ENCODE measurements around the gene AQP12B. TPM values are rescaled to one million over a fixed set of nuclear protein-coding genes. Genes with fewer than 3 reads are reported as not detected.
"Not testable (repeated sequence)": the region's sequence is repeated elsewhere in the genome, so short reads cannot be mapped to it uniquely, and the experiment has no call there.

The AQP12B gene
- total RNA-seq, 1 experiment from 2014 or later = not detected

DNA sequence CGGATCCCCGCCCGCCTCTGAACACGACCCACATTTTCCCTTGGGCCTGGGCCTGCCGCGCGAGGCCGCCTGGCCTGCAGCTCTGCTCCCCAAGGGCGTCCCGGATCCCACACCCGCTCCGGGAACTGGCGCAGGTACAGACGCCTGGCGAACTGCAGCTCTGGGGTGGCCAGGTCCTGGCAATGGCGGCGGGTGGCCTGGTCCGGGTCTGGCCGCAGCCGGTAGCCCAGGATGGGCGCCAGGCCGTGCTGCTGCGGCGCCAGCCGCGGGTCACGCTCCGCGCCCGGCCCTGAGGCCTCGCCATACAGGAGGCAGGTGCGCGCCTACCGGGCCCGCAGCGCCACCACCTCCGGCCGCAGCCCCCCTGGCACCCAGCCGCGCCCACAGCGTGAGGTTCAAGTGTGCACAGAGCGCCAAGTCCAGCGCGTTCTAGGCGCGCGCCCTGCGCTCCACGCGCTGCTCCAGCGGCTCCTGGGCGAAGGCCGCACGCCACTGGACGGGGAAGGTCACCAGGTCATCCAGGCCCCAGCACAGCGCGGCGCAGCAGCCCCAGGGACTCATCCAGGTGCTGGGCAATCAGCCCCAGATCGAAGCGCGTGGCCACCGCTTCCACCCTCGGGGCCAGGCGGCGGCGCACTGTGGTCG is 18.5 kb upstream of the AQP12B start:
- Mint-ChIP-seq H3K27me3 (ENCODE audit: insufficient read depth, unreplicated experiment) (peaks cover 39% of the 10 kb centered on the region), H3K9me3 (ENCODE audit: unreplicated experiment) (no peaks in the 10 kb centered on the region), H3K4me3 (ENCODE audit: unreplicated experiment) (no peak overlapping the region), H3K27ac (ENCODE audit: low read depth, unreplicated experiment) (no peak overlapping the region), H3K36me3 (ENCODE audit: insufficient read depth, unreplicated experiment) (no peaks in the 10 kb centered on the region), H3K4me1 (ENCODE audit: insufficient read depth, unreplicated experiment) (no peaks in the 10 kb centered on the region)
- BruUV-seq (replicated peaks) = no TSS peak
- intact Hi-C loops (cut with micrococcal nuclease) = no loop called here
- TF ChIP-seq, protein P1, sequence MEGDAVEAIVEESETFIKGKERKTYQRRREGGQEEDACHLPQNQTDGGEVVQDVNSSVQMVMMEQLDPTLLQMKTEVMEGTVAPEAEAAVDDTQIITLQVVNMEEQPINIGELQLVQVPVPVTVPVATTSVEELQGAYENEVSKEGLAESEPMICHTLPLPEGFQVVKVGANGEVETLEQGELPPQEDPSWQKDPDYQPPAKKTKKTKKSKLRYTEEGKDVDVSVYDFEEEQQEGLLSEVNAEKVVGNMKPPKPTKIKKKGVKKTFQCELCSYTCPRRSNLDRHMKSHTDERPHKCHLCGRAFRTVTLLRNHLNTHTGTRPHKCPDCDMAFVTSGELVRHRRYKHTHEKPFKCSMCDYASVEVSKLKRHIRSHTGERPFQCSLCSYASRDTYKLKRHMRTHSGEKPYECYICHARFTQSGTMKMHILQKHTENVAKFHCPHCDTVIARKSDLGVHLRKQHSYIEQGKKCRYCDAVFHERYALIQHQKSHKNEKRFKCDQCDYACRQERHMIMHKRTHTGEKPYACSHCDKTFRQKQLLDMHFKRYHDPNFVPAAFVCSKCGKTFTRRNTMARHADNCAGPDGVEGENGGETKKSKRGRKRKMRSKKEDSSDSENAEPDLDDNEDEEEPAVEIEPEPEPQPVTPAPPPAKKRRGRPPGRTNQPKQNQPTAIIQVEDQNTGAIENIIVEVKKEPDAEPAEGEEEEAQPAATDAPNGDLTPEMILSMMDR (IDR thresholded peaks at IDR 0.05; ENCODE audit: unreplicated experiment) = no peak
- CTCF ChIA-PET = interaction anchor here (0.6 kb wide), 1 partner anchor 74 kb away, joined by 3 read pairs; no protein-coding TSS in a partner anchor
- DNase-seq (ENCODE audit: unreplicated experiment) = no peak
- POLR2A ChIA-PET = no interaction called here

DNA sequence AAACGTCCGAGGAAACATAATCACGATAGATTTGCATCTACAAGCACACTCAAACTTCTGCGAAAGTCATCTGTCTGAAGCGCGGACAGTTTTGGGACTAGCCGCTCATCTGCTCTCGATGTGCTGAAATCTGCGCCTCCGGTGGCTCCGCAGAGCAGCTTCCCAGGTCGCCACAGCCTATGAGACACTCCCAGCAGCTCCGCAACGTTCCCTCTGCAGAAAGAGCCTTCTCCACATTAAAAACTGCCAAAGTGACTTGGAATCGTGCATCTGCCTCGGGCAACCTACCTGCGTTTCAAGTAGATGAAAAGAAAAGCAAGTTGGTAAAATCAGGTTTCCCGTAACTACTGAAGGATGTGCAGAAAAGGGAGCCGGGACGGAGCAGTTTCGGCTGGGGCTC is 17.9 kb upstream of the AQP12B start:
- peaks cover 33% of the 10 kb centered on the region for H3K27me3 Mint-ChIP-seq (ENCODE audit: insufficient read depth, unreplicated experiment)
- H3K36me3 Mint-ChIP-seq (ENCODE audit: insufficient read depth, unreplicated experiment); H3K27ac Mint-ChIP-seq (ENCODE audit: low read depth, unreplicated experiment); DNase-seq (ENCODE audit: unreplicated experiment); intact Hi-C loops (cut with micrococcal nuclease); H3K9me3 Mint-ChIP-seq (ENCODE audit: unreplicated experiment); POLR2A ChIA-PET; H3K4me3 Mint-ChIP-seq (ENCODE audit: unreplicated experiment); CTCF ChIA-PET; BruUV-seq (replicated peaks); H3K4me1 Mint-ChIP-seq (ENCODE audit: insufficient read depth, unreplicated experiment): not testable (repeated sequence)

DNA sequence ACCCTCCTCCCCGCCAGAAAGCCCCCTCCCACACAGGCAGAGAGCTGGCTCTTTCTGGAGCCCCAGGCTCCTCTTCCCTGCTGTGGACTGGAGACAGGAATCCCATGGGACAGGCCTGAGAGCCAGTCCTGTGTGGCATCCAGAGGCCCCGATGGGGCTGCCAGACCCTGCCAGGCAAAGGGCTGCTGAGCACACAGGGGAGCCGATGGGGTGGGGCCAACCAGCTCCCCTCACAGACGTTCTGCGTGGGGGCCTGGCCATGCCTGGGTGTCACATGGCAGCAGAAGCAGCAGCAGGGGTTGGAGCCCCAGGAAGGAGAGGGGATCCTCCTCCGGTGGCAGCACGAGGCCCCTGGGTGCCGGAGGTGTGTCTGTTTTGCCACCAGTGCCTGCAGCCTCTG is 17.1 kb upstream of the AQP12B start:
- H3K9me3 Mint-ChIP-seq (ENCODE audit: unreplicated experiment); H3K4me3 Mint-ChIP-seq (ENCODE audit: unreplicated experiment); POLR2A ChIA-PET; H3K27ac Mint-ChIP-seq (ENCODE audit: low read depth, unreplicated experiment); H3K4me1 Mint-ChIP-seq (ENCODE audit: insufficient read depth, unreplicated experiment); intact Hi-C loops (cut with micrococcal nuclease); DNase-seq (ENCODE audit: unreplicated experiment); CTCF ChIA-PET; H3K36me3 Mint-ChIP-seq (ENCODE audit: insufficient read depth, unreplicated experiment); BruUV-seq (replicated peaks): not testable (repeated sequence)
- H3K27me3 Mint-ChIP-seq (ENCODE audit: insufficient read depth, unreplicated experiment) = peaks cover 25% of the 10 kb centered on the region

DNA sequence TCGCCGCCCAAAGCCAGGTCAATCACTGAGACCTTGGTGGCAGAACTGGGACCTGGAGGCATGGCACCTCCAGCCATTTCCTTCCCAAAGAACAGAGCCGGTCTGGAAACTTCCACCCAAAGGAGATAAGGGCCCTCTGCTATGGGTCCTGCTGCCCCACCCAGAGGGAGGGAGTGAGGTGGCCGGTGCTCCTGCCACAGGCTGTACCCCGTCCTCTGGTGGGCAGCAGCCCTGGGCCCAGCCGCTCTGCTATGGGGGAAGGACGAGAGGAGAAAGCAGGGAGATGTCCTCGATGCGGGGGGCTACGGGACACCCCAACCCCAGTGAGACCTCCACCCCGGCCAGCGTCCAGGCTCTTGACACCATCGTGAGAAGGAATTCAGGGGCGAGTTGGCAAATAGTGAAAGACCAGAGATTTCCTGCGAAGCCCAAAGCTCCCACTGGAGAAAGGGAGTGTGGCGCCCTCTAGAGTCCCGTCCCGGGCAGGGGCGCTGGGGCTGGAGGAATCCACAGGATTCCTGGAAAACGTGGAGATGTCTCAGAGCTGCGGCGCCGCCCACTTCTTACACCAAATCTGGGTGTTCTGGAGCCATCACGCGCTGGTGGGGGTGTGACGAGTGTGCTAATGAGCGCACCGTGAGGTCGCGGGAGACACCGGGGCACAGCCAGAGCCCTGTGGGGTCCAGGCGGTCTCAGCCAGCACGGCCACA is 16.3 kb upstream of the AQP12B start:
- H3K27me3 Mint-ChIP-seq (ENCODE audit: insufficient read depth, unreplicated experiment) = peaks cover 18% of the 10 kb centered on the region
- H3K27ac Mint-ChIP-seq (ENCODE audit: low read depth, unreplicated experiment); H3K36me3 Mint-ChIP-seq (ENCODE audit: insufficient read depth, unreplicated experiment); CTCF ChIA-PET; POLR2A ChIA-PET; DNase-seq (ENCODE audit: unreplicated experiment); intact Hi-C loops (cut with micrococcal nuclease); H3K9me3 Mint-ChIP-seq (ENCODE audit: unreplicated experiment); H3K4me1 Mint-ChIP-seq (ENCODE audit: insufficient read depth, unreplicated experiment); H3K4me3 Mint-ChIP-seq (ENCODE audit: unreplicated experiment); BruUV-seq (replicated peaks): not testable (repeated sequence)

DNA sequence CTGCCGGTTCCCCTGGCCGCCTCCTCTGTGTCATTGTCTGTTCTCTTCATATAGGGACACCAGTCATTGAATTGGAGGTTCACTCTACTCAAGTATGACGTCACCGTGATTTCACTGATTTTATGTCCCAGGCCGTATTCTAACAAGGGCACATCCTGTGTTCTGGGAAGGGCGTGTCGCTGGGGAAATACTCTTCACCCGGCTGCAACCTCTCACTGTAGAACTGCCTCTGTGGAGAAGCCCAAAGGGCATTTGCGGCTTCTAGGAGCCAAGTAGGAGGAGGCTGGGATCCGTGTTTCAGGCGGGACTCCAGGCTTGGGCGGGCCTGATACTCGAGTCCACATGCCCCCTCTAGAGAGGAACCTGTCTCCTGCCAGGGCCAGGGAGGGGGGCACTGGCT is 13.8 kb upstream of the AQP12B start:
- CTCF ChIA-PET; POLR2A ChIA-PET; H3K27me3 Mint-ChIP-seq (ENCODE audit: insufficient read depth, unreplicated experiment); intact Hi-C loops (cut with micrococcal nuclease); H3K27ac Mint-ChIP-seq (ENCODE audit: low read depth, unreplicated experiment); H3K4me1 Mint-ChIP-seq (ENCODE audit: insufficient read depth, unreplicated experiment); H3K4me3 Mint-ChIP-seq (ENCODE audit: unreplicated experiment); BruUV-seq (replicated peaks); DNase-seq (ENCODE audit: unreplicated experiment); H3K36me3 Mint-ChIP-seq (ENCODE audit: insufficient read depth, unreplicated experiment); H3K9me3 Mint-ChIP-seq (ENCODE audit: unreplicated experiment): not testable (repeated sequence)

DNA sequence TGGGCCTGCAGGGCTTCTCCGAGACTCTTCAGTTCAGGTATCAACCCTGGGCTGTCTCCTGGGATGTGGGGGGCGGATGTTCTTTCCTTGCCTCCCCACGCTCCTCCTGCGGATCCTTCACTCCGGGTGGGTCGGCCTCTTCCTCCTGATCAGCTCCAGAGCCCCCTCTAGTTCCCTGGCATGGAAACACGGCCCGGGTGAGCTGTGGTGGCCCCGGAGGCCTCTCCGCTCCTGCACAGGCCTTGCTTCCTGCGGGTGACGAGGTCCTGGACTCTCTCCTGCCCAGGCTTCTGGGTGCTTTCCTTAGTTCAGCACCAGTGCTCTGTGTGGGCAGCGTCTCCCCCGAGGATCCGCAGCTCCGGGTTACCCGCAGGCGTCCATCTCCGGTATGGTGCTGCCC is 12.9 kb upstream of the AQP12B start:
- CTCF ChIA-PET; H3K27ac Mint-ChIP-seq (ENCODE audit: low read depth, unreplicated experiment); intact Hi-C loops (cut with micrococcal nuclease); H3K27me3 Mint-ChIP-seq (ENCODE audit: insufficient read depth, unreplicated experiment); POLR2A ChIA-PET; H3K4me3 Mint-ChIP-seq (ENCODE audit: unreplicated experiment); BruUV-seq (replicated peaks); H3K36me3 Mint-ChIP-seq (ENCODE audit: insufficient read depth, unreplicated experiment); DNase-seq (ENCODE audit: unreplicated experiment); H3K9me3 Mint-ChIP-seq (ENCODE audit: unreplicated experiment); H3K4me1 Mint-ChIP-seq (ENCODE audit: insufficient read depth, unreplicated experiment): not testable (repeated sequence)

DNA sequence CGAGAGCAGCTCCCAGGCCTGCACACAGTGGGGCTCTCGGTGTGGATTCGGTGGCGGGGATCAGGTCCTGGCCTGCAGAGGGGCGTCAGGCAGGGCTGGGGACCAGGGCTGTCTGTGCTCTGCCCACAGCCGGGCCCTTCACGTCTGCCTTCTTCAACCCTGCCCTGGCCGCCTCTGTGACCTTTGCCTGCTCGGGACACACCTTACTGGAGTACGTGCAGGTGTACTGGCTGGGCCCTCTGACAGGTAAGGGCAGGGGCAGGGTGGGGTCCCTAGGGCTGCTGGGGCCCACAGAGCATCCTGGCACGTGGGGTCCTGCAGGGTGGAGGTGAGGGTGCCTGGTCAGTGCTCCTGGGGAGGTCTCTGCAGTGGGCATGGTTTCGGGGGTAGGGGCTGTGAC is 11.6 kb upstream of the AQP12B start:
- H3K9me3 Mint-ChIP-seq (ENCODE audit: unreplicated experiment); intact Hi-C loops (cut with micrococcal nuclease); POLR2A ChIA-PET; H3K4me3 Mint-ChIP-seq (ENCODE audit: unreplicated experiment); H3K36me3 Mint-ChIP-seq (ENCODE audit: insufficient read depth, unreplicated experiment); H3K27ac Mint-ChIP-seq (ENCODE audit: low read depth, unreplicated experiment); CTCF ChIA-PET; BruUV-seq (replicated peaks); DNase-seq (ENCODE audit: unreplicated experiment); H3K4me1 Mint-ChIP-seq (ENCODE audit: insufficient read depth, unreplicated experiment); H3K27me3 Mint-ChIP-seq (ENCODE audit: insufficient read depth, unreplicated experiment): not testable (repeated sequence)

DNA sequence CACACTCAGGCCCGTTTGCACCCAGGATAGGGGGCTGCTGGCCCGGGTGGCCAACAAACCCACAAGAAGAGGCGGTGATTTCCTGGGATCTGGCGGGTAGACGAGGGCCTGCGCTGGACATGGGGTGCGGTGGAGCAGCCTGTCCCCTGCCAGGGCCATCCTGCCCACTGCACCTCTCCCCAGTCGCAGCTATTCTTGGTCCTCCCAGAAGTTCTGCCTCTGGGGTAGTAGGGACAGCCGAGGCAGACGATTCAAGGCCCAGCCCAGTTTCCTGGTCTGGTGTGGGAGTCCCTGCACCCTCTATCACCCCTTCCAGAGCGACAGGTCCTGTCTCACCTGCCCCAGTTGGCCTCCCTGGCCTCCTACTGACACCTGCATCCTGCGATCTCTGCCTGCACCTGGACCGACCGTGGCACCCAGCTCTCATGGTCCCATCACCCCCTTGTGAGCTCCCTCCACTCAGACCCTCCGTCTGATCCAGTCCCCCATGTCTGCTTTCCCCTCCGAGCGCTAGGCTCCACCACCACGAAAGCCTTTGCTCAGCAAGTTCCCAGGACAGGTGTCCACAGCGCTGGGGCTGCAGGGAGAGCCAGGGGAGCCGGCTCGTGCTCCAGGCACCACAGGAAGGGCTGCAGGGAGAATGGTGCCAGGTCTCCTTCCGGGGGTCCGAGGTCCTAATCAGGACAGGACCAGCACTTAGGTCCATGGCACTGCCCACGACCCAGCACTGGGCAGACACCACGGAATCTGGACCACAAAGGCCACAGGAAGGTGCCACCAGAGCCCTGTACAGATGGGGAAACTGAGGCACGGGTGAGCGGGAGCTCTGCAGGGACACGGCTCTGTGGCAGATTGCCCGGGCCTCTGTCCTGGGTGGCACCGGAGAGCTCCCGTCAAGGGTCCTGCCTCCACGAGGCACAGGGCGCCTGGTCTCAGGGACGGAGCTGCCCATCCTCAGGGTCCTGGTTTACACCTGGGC is 10.2 kb upstream of the AQP12B start:
- H3K27me3 Mint-ChIP-seq (ENCODE audit: insufficient read depth, unreplicated experiment); H3K9me3 Mint-ChIP-seq (ENCODE audit: unreplicated experiment); H3K4me1 Mint-ChIP-seq (ENCODE audit: insufficient read depth, unreplicated experiment); BruUV-seq (replicated peaks); H3K4me3 Mint-ChIP-seq (ENCODE audit: unreplicated experiment); H3K36me3 Mint-ChIP-seq (ENCODE audit: insufficient read depth, unreplicated experiment); CTCF ChIA-PET; intact Hi-C loops (cut with micrococcal nuclease); DNase-seq (ENCODE audit: unreplicated experiment); H3K27ac Mint-ChIP-seq (ENCODE audit: low read depth, unreplicated experiment); POLR2A ChIA-PET: not testable (repeated sequence)

All from MCF 10A (cell line).